ENCODE measurements around the gene SEPTIN2.
A peak's percentile ranks its signal among the peaks of the same experiment; 100 is the strongest.
"Not testable (repeated sequence)": the region's sequence is repeated elsewhere in the genome, so short reads cannot be mapped to it uniquely, and the experiment has no call there.

Gene SEPTIN2

DNA sequence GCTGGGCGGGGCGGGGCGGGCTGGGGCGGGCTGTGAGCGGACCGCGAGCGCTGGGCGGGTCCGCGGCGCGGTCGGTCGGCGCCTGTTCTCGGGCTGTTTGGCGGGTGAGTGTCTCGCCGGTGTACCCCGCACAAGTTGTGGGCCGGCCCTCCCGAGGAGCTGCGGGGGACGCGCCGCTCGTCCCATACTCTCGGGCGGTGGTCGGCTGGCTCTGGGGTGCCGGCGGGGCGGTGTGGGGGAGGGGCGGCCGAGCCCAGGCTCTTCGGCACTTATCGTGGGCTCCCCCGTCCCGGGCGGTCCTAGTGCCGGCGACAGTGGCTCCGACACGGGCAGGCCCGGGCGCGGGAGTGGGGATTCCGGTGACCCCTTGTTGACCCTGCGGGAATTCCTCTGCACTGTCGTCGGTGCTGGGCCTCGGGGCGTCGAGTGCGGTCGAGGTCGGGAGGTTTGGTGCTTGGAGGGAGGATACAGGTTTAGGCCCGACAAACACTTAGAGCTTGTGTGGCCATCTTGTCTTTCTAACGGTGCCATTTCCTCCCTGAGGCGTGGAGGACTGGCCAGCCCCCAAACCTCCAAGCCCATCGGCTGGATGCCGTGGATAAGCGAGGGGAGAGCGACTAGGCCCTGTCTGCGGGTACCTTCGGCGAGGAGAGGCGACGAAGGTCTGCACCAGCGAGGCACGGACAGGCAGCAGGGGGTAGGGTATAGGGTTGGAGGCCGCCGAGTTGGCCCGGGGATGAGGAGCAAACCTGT is at the start of gene SEPTIN2:
SEPTIN2 (plus strand) TSS at position 47 of the 753 bp plus-strand sequence. CDS start 8,308 bp downstream, outside the sequence.
- DNase-seq: peak; percentile 59 to 66

DNA sequence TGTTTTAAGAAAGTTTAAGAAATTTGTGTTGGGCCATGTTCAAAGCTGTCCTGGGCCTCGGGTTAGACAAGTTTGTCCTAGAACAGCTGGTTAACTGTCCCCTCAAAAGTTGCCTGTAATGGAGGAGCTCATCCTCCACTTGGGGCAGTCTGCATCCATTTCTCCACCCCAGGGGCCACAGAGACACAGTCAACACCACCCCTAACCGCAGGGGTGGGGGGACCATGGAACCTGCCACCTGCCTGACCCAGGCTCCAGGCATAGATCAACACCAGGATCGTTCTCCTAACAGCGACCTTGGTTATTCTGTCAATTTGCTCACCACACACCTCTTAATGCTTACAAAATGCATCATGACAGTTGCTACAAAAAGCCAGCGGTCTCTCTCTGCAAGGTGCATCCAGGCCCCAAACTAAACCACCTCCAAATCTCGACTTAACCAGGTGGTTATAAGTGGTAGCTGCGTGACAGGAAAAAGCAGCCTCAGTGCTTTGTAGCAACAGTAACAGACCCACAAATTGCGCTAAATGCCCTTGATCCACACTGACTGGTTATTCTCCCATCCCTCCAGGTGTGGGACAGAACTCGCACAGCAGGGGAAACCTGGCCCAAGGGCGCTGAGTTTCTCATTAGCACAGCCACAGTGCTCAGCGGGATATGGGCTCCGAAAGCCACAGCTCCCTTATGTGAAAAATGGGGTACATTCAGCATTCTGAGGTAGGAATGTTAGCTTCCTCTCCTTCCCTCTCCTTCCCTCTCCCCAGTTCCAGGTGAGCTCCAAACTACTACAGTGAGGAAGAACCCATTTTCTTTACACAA is 48.3 kb upstream of the SEPTIN2 start:
- no peak for DNase-seq

DNA sequence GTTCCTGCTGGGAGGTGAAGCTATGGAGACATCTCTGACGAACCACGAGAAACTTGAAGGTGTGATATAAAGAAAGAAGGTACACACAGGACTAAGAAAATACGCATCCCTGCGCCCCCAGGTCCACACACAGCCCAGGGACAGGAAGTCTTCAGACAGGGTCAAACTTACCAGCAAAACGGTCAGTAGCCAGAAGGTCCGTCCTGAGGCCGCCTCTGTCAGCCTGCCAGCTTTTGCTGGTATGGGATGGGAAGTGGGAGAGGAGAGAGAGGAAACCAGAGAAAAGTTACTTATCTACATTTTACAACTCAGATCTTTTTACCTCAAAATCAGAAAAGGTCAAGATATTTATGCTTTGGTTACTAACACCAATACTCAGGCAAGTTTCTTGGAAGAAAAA is 47.4 kb upstream of the SEPTIN2 start:
- DNase-seq: no peak

DNA sequence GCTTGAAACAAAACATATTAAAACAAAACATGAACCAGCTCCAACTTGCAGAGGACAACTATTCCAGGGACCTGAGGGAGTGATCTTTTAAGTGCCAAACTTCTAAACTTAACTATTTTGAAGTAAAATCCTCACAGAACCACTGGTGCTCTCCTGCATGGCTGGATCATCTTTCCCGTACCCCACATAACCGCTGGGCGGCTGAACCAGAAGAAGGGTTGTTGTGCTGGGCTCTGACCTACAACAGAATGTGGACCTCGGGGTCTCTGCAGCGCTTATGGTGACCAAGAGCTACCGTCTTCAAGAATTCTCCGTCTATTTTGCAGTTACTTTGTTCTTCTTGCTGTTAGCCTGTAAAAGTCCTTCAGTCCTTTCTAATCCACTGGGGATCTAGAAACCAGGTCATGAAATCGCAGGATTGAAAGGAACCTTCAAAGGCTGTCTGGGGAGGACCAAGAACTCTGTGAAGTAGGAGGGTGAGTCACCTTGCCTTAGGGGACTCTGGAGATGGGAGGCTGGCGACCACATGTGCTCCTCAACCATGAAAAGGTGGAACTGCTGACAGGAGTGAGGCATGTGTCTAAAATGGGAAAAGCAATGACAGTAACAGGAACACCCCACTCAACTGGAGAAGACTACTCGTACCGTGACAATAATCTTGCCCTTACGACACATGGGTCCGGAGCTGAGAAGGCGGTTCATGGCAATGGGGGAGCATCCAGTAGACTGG is 46.8 kb upstream of the SEPTIN2 start:
- DNase-seq: no peak

DNA sequence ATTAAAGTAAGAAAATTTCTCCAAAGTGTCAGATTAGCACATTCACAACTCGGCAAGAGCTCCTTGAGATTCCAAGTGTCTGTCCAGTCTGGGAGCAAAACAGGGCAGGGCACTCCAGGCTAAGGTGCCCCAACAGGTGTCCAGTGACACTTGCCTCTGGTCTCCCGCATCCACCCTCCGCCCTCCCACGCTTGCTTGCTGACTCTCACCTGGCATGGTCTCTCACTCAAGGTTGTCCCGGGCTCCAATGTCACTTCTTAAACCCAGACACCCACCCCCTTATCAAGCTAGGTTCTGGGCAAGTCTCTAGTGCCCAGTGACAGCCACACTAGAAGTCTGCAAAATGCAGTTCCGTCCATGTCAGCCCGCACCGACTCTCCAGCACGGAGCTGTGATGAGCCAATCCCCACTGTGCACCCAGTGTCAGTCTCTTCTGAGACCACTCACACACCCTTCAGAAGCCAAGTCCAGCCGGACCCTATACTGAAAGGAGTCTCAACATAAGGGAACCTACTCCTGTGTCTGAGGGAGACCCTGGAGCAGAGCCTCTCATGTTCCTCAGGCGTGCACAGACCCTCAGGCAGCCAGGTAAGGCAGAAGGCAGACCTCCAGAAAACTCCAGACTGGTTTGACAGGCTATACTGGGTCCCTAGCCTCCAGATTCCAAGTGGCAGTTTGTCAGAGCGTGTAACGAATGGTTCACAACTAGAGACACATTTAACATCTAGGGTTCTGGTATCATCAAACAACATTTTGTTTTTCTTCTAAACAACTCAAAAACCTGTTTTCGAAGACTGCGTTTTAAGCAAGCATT is 45.8 kb upstream of the SEPTIN2 start:
- no peak for DNase-seq

DNA sequence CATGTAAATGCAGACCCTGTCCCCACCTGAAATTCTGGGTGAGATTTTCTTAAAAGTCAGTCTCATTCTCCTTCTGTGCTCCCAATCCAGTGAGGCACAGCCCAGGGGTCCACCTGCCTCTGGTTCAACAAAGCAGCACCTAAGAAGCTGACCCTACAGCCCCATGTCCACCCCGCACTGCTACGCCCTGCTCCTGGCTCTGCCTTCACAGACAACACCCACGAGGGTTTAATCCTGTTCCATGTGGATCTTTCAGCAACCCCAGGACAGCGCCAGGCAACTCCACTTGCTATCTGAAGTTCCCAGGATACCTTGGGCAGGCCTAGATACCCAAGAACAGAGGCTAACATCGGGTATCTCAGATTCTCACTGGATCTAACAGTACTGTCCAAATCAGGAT is 45.2 kb upstream of the SEPTIN2 start:
- no peak for DNase-seq

DNA sequence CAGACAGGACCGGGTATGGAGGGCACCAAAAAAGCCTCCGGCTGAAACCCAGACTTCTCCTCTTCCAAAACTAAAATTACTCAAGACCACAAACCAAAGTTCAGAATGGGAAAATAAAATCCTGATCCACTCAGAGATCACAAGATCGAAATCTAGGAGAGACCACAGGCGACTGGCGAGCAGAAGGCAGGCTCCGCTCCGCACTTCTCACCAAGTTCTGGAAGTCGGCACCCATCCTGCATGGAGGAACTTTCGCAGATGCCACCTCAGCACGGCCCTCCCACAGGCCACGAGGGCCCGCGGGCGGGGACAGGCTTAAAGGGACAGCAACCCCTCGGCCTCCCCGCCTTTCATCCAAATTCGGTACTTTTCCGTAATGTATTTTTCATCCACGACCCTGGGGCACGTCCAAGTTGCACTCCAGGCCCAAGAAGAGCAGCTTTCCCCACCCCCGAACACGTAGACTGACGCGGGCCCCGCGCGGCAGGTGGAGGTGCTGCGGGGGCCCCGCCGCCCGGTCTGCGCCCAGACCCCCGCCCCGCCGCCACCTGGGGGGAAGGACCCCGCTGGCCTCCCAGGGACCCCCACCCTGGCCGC is 43.9 kb upstream of the SEPTIN2 start:
- DNase-seq: peak; percentile 51 to 56

DNA sequence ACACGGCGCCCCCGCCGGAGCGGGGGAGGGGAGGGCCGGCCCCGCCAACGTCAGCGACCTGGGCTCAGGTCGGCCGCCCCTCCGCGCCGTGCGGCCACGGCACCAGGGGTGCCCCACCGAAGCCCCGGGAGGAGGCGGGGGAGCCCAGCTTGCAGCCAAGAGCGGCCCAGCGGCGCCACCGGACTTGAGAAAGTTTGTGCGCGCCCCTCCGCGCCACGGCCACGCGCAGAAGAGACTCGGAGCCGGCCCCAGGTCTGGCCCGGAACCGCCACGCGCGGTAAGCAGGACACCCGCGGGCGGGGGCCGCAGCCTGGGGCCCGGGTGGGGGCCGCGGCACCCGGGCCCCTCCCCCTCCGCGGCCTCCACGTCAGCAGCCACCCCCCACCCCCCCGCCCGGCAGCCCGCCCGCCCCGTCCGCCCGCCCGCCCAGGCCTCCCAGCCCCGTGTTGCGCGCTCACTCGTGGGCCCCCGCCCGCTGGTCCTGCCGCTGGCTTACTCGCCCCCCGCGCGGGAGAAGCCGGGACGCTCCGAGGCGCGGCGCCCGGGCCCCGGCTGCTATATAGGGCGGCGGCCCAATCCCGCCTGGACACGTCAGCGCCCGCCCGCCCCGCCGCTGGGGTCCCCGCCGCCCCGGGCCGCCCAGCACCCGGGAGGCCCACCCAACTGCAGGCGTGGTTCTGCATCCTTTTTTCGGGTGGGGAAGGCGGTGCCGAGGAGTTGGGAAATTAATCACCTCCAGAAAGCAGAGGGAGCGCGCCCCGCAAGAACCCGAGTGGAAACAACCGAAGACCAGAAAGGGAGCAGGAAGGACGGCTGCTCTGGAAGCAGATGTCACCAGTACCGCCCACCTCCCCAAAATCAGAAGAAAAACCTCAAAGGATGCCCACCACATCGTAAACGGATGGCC is 43.2 kb upstream of the SEPTIN2 start:
- DNase-seq: peak; percentile 9 to 22

DNA sequence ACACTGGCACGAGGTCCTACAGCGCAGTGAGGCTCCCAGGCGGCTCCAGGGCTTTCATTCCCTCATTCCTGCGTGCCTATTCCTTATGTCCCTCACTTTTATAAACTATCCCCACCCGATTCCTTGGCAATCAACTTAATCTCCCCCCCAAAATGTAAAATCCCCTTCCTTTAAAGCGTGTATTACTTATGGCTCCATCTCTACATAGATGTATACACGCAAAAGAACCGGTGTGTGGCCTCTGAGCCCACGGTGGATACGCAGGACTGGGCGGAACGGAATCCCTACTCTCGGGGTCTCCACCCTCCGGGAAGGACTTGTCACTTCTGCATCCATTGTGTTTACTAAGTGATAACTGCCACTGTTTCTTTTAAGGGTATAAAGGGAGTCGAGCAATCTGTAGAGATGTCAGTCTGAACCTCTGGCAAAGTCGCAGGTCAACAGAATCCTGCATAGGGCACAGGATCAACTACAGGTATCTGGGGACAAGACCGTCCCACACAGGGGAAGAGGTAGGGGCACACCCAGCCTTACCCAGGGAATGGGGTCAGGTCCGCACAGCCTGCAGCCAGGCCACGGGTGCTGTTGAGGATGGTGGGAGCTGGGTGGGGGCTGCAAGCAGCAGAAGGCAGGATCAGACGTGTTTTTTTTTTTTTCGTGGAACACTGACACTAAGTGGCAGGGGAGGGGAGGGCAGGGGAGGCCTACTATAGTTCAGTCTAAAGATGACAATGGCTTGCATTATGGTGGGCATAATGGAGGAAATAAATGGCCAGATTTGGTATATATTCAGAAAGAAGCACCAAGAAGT is 42.3 kb upstream of the SEPTIN2 start:
- DNase-seq: no peak

DNA sequence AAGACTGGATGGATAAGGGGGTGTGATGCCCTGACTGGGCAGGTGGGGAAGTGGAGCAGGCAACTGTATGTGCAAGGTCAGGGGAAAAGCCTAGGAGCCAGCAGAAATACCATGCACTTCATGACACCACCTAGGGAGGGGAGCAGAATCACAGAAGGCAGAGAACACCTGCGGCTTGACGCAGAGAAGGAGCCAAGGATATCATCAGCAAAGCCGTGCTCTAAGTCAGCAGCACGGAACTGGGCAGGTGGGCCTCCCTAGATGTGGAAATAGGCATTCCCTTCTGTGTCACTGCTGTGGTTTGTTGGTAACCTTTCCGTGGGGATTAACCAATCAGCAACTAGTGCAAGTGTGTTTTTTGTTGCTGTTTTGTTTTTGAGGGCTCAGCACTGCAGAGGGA is 41.6 kb upstream of the SEPTIN2 start:
- DNase-seq: no peak

DNA sequence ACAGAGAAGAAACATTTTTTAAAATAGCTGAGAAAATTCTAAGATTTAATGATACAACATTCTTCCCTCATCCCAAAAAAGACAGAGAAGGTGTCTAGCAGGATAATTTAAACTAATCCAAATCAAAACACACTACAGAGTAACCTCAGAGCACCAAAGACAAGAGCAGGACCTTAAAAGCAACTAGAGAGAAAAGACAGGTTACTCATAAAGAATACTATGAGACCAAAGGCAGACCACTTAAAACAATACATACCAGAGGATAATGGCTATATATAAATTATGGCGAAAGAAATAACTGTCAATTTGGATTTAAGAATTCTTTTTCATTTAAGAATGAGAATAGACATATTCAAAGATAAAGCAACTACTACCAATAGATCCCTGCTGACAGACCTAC is 40.2 kb upstream of the SEPTIN2 start:
- DNase-seq: no peak

DNA sequence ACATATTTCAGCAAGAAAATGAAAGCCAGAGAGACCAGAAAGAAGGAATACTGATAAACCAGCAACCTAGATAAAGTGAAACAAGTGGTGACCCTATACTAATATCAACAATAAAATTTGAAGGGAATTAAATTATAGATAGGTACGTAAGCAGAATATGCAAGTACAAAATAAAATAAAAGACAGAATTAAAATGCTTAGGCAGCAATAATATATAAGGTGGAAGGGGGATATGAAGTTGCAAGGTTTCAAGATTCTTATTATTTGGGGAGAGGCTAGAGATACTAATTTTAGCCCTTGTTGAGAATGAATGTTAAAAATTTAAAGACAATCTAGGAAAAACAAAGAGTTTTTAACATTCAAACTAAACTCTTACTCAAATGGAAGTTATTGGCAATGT is 39.8 kb upstream of the SEPTIN2 start:
- no peak for DNase-seq

DNA sequence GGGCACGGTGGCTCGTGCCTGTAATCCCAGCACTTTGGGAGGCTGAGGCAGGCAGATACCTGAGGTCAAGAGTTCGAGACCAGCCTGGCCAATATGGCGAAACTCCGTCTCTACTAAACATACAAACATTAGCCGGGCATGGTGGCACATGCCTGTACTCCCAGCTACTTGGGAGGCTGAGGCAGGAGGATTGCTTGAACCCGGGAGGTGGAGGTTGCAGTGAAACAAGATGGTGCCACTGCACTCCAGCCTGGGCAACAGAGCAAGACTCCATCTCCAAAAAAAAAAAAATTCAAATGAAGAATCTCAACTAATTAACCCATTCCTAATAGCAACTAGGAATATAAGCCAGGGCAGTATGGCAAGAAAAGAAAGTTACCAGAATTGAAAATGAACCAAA is 37.4 kb upstream of the SEPTIN2 start:
- DNase-seq: not testable (repeated sequence)

DNA sequence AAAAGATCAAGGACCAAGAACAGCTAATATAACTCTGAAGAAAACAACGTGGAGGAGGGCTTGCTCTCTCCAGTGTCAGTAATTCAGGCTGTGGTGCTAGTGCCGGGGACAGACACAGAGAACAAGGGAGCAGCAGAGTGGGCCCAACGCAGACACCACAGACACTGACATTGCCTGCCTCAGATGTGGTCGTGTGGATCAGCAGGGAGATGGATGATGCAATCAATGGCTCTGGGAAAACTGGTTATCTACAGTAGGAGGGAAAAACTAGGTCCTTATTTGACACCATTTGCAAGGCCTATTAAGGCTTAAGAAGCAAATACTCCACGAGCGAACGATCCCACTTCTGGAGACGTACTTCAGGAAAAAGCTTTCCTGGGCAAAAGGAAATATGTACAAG is 36.3 kb upstream of the SEPTIN2 start:
- no peak for DNase-seq

DNA sequence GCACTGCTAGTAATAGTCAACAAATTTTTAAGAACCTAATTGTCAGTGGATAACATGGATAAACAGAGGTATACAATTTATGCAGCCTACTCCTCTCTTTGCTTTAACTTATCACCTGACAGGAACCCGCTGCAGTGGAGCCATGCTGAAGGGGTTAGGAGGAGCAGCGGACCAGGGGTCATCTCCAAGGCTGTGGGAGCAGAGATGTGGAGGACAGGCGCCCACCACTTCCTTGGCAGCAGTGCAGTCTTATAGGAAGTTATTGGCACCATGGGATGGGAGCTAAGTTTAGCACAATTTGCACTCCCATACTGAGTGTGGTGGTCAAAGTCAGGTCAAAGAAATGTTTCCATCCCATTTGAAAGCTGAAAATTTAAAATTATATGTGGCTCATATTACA is 35.9 kb upstream of the SEPTIN2 start:
- no peak for DNase-seq

DNA sequence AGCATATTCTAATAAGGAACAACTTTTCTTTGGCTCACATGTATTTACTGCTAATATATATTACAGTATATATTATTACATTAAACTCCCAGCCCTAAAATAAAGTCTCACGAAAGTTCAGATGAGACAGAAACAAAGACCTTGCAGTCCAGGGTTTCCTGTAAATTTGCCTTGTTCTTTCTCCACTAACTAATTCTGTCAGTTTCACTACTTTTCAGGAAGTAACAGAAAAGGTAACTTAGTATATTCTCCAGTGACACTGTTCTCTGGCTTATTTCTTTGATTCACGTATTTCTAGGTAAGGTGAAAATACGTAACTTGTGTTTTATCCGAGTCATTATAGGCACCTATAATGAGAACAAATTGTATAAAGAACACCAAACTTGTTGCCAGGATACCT is 35.4 kb upstream of the SEPTIN2 start:
- no peak for DNase-seq

DNA sequence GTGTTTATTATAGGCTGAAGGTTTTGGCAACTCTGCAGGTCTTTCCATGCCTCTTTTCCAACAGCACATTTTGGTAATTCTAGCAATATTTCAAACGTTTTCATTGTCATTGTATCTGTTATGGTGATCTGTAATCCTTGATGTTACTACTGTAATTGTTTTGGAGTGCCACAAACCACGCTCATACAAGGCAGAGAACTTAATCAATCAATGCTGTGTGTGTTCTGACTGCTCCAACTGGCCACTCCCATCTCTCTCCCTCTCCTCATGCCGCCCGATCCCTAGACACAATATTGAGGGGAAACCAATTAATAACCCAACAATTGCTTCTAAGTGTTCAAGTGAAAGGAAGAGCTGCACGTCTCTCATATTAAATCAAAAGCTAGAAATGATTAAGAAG is 33.2 kb upstream of the SEPTIN2 start:
- DNase-seq: no peak

DNA sequence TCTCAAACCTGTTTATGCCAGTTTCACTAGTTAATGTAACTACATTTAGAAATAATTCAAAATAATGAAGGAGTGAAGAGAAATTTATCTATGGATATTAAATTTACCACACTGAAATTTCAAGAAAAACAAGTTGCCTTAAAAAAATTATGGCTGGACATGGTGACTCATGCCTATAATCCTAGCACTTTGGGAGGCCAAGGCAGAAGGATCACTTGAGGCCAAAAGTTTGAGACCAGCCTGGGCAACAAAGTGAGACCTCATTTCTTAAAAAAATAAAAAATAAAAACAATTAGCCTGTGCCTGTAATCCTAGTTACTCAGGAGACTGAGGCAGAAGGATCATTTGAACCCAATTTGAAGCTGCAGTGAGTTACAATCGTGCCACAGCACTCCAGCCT is 30.1 kb upstream of the SEPTIN2 start:
- DNase-seq: no peak

DNA sequence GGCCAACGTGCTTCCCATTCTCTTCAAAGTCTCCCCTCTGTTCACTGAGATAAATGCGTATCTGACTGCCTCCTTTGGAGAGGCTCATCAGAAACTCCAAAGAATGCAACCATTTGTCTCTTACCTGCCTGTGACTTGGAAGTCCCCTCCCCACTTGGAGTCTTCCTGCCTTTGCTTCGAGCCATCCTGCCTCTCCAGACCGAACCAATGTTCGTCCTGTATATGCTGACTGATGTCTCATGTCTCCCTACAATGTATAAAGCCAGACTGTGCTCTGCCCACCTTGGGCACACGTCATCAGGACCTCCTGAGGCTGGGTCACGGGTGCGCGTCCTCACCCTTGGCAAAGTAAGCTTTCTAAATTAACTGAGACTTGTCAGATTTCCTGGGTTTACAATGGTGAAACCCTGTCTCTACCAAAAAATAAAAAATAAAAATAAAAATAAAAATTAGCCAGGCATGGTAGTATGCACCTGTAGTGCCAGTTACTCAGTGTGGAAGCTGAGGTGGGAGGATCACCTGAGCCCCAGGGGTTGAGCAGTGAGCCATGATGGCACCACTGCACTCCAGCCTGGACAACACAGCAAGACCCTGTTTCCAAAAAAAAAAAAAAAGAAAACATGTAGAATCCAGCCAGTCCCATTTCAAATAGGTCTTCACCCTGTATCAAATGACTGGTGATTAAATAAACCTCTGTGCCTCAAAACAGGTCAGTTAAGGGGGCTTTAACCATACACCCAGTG is 29.2 kb upstream of the SEPTIN2 start:
- no peak for DNase-seq

Data from activated CD4-positive, alpha-beta T cell treated with anti-CD3 and anti-CD28 coated beads, Interleukin-2, amount 50 U/mL, for 4 hours (primary cell).